Measurements from ENCODE around the gene PRXL2B.

Gene PRXL2B

DNA sequence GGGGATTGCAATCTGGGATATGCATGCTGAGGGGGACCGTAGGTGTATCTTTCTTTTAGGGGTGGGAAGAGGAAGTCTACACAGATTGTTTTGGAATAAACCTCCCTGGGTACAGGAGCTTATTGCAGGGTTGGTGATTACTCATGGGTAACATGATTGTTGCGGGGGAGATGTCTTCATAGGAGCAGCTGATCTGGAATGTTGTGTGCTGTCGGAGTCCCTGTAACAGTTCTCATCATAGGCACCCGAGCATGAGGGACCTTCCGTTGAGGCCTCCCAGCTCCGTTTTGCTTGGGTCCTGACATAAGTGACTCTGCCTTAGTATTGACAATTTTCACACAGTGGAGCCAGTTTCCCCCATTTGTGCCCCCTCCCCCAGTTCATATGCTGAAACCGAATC, 4.2 kb upstream of the PRXL2B start:
- no peaks in the 10 kb centered on the region for H3K9me3 ChIP-seq (ENCODE audit: insufficient read depth, low read depth, low read length)
- no peaks in the 10 kb centered on the region for H3K36me3 ChIP-seq (ENCODE audit: insufficient read depth, low read length)
- no peak overlapping the region for H3K27ac ChIP-seq (ENCODE audit: low read depth, low read length)
- no peak overlapping the region for H3K4me3 ChIP-seq (ENCODE audit: low read length)
- H3K27me3 ChIP-seq (ENCODE audit: insufficient read depth, low read length) = no peaks in the 10 kb centered on the region
- H3K9ac ChIP-seq (ENCODE audit: low read depth, low read length) = no peak overlapping the region
- WGBS = 84% methylated on average over 7 of the region's 7 CpGs
- peaks cover 8% of the 10 kb centered on the region for H3K4me1 ChIP-seq (ENCODE audit: insufficient read depth, low read length)

DNA sequence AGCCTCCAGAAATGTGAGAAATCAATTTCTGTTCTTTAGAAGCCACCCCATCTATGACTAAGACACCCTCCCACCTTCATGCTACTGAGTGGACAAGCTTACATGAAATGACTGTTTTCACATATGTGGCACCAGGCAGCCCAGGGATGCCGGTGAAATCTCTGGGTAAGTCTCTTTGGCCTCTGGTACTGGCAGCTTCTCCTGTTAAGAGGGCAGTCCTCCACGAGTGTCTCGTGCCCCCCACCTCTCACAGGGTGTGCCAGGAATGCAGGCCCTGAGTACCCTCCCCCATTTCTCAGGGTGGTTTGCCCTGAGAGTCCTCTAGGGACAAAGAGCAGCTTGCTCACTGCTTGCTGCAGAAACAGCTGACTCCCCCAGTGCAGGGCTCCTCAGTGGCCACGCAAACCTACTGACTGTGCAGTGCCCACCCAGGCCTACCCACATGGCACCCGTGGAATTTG, 3.2 kb upstream of the PRXL2B start:
- H3K27ac ChIP-seq (ENCODE audit: low read depth, low read length) = peak overlapping the region; percentile 46; the same call in 1 of the 2 replicates
- H3K27me3 ChIP-seq (ENCODE audit: insufficient read depth, low read length) = no peaks in the 10 kb centered on the region
- peaks cover 8% of the 10 kb centered on the region for H3K4me1 ChIP-seq (ENCODE audit: insufficient read depth, low read length)
- 75% methylated on average over 5 of the region's 5 CpGs for WGBS
- H3K9ac ChIP-seq (ENCODE audit: low read depth, low read length) = no peak overlapping the region
- H3K9me3 ChIP-seq (ENCODE audit: insufficient read depth, low read depth, low read length) = no peaks in the 10 kb centered on the region
- H3K36me3 ChIP-seq (ENCODE audit: insufficient read depth, low read length) = no peaks in the 10 kb centered on the region
- no peak overlapping the region for H3K4me3 ChIP-seq (ENCODE audit: low read length)

GRCh38 chr1:2583871-2584351, 2.7 kb upstream of the PRXL2B start:
- 76% methylated on average over 14 of the region's 14 CpGs for WGBS
- Histone ChIP-seq H3K27me3 (ENCODE audit: insufficient read depth, low read length) (no peaks in the 10 kb centered on the region), H3K4me3 (ENCODE audit: low read length) (no peak overlapping the region), H3K27ac (ENCODE audit: low read depth, low read length) (peak overlapping the region; percentile 46; the same call in 1 of the 2 replicates), H3K4me1 (ENCODE audit: insufficient read depth, low read length) (peaks cover 8% of the 10 kb centered on the region), H3K9ac (ENCODE audit: low read depth, low read length) (no peak overlapping the region), H3K36me3 (ENCODE audit: insufficient read depth, low read length) (peaks cover 4% of the 10 kb centered on the region; the same call in 1 of the 2 replicates), H3K9me3 (ENCODE audit: insufficient read depth, low read depth, low read length) (no peaks in the 10 kb centered on the region)

DNA sequence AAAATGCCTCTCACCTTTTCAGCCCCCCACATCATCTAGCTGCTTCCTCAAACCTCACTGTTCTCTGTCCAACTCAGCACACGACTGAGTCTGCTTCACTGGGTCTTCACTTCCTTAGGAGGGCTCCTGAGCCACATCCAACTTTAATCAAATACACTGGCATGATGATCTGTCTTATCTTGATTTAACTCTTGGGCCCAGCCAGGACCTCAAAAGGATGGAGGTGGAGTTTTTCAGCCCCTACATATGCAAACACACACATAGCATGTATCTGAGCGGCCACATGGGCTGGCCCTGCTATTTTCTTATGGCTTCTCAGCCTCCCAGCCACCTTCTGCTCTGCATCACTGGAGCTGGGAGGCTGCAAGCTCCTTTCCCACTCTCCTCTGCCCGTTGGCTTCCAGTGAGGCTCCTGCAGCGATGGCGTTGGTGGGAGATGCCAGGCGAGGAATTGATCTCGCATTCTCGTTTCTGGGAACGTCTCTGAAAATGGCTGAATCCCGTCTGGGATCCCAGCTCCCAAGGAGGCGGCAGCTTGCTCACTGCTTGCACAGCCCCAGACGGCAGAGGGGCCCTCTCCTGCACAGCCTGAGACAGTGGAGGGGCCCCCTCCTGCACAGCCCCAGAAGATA, 1.8 kb upstream of the PRXL2B start:
- H3K27me3 ChIP-seq (ENCODE audit: insufficient read depth, low read length) = no peaks in the 10 kb centered on the region
- H3K9ac ChIP-seq (ENCODE audit: low read depth, low read length) = peak overlapping the region; percentile 93
- H3K27ac ChIP-seq (ENCODE audit: low read depth, low read length) = no peak overlapping the region; the same call in 1 of the 2 replicates
- H3K4me1 ChIP-seq (ENCODE audit: insufficient read depth, low read length) = peaks cover 8% of the 10 kb centered on the region
- peak overlapping the region; percentile 98; the same call in 1 of the 2 replicates for H3K4me3 ChIP-seq (ENCODE audit: low read length)
- WGBS = 84% methylated on average over 12 of the region's 12 CpGs
- H3K36me3 ChIP-seq (ENCODE audit: insufficient read depth, low read length) = peaks cover 11% of the 10 kb centered on the region
- no peaks in the 10 kb centered on the region for H3K9me3 ChIP-seq (ENCODE audit: insufficient read depth, low read depth, low read length)

DNA sequence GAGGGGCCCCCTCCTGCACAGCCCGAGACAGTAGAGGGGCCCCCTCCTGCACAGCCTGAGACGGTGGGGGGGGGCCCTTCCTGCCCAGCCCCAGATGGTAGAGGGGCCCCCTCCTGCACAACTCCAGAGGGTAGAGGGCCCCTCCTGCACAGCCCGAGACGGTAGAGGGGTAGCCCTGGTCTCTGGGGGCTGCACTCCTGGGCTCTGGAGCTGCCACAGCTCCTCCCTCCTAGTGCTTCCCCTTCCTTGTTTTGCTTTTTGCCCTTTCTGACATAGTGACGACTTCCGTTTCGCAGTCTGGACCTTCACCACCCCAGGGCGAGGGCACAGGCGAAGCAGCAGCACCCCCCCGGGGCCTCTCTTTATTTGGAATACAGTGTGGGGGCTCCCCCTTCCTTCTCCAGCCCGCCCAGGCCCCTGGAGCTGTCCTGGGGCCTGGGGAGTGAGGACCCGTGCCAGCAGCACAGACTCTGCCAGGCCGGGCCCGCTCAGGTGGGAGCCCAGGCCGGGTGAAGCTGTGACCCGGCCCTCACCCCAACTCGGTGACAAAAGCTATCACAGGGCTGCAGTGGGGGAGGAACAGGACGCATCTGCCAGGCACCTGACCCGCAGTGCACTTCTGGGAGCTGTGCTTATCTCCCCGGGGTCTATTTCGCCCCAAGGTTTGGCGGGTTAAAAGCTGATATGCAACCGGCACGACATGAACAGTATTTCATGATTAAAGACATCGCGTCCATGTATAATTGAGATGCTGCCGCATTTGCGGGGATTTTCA, 1.1 kb upstream of the PRXL2B start:
- 7% methylated on average over 28 of the region's 28 CpGs for WGBS
- H3K4me1 ChIP-seq (ENCODE audit: insufficient read depth, low read length) = peaks cover 8% of the 10 kb centered on the region
- no peaks in the 10 kb centered on the region for H3K9me3 ChIP-seq (ENCODE audit: insufficient read depth, low read depth, low read length)
- H3K9ac ChIP-seq (ENCODE audit: low read depth, low read length) = peak overlapping the region; percentile 93
- peak overlapping the region; percentile 98 for H3K4me3 ChIP-seq (ENCODE audit: low read length)
- peaks cover 11% of the 10 kb centered on the region for H3K36me3 ChIP-seq (ENCODE audit: insufficient read depth, low read length)
- peak overlapping the region; percentile 93 for H3K27ac ChIP-seq (ENCODE audit: low read depth, low read length)
- no peaks in the 10 kb centered on the region for H3K27me3 ChIP-seq (ENCODE audit: insufficient read depth, low read length)

DNA sequence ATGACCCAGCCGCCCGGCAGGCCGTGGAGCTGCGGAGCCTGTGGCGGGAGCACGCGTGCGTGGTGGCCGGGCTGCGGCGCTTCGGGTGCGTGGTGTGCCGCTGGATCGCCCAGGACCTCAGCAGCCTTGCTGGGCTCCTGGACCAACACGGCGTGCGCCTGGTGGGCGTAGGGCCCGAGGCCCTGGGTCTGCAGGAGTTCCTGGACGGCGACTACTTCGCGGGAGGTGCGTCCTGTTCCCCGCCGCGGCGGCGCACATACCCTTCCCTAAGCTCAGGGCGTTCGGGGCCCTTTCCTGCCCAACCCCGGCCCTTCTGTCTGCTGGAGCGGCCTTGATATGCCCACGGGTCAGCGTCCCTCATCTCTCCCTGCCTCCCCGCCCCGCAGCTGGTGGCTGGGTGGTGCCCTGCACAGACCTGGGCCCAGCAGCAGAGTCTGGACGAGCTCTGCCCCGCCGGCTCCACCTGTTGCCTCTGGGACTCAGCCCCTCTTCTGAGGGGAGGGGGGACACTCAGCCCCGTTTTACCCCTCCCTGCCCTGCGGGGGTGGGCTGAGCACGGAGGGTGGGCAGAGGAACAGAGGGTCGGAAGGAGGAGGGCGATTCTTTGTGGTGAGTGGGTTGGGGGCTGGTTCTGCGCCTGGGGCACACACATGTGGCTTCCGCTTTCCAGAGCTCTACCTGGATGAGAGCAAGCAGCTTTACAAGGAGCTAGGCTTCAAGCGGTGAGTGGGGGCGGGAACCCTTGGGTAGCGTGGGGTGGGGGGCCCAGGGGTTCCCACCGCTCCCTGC, 688 bp downstream of the PRXL2B start:
- no peaks in the 10 kb centered on the region for H3K27me3 ChIP-seq (ENCODE audit: insufficient read depth, low read length)
- no peak overlapping the region for H3K27ac ChIP-seq (ENCODE audit: low read depth, low read length)
- H3K36me3 ChIP-seq (ENCODE audit: insufficient read depth, low read length) = peaks cover 11% of the 10 kb centered on the region
- WGBS = 13% methylated on average over 52 of the region's 52 CpGs
- peaks cover 8% of the 10 kb centered on the region for H3K4me1 ChIP-seq (ENCODE audit: insufficient read depth, low read length)
- H3K9me3 ChIP-seq (ENCODE audit: insufficient read depth, low read depth, low read length) = no peaks in the 10 kb centered on the region
- H3K9ac ChIP-seq (ENCODE audit: low read depth, low read length) = peak overlapping the region; percentile 83
- peak overlapping the region; percentile 98 for H3K4me3 ChIP-seq (ENCODE audit: low read length)

GRCh38 chr1:2587860-2588571, 1.4 kb downstream of the PRXL2B start:
- 93% methylated on average over 19 of the region's 19 CpGs for WGBS
- Histone ChIP-seq H3K4me3 (ENCODE audit: low read length) (peak overlapping the region; percentile 98), H3K9ac (ENCODE audit: low read depth, low read length) (no peak overlapping the region)

GRCh38 chr1:2588661-2589430, 2.3 kb downstream of the PRXL2B start:
- 92% methylated on average over 23 of the region's 23 CpGs for whole genome bisulfite sequencing
- H3K4me3 ChIP-seq (ENCODE audit: low read length) = no peak overlapping the region
- no peaks in the 10 kb centered on the region for H3K9me3 ChIP-seq (ENCODE audit: insufficient read depth, low read depth, low read length)
- H3K9ac ChIP-seq (ENCODE audit: low read depth, low read length) = no peak overlapping the region
- H3K27me3 ChIP-seq (ENCODE audit: insufficient read depth, low read length) = no peaks in the 10 kb centered on the region
- H3K27ac ChIP-seq (ENCODE audit: low read depth, low read length) = no peak overlapping the region
- peaks cover 11% of the 10 kb centered on the region for H3K36me3 ChIP-seq (ENCODE audit: insufficient read depth, low read length)
- H3K4me1 ChIP-seq (ENCODE audit: insufficient read depth, low read length) = peaks cover 1% of the 10 kb centered on the region; the same call in 1 of the 2 replicates

More at GRCh38 chr1:2587860-2588571, 1.4 kb downstream of the PRXL2B start:
- H3K4me1 ChIP-seq (ENCODE audit: insufficient read depth, low read length) = peaks cover 8% of the 10 kb centered on the region
- H3K9me3 ChIP-seq (ENCODE audit: insufficient read depth, low read depth, low read length) = no peaks in the 10 kb centered on the region
- H3K27ac ChIP-seq (ENCODE audit: low read depth, low read length) = no peak overlapping the region
- no peaks in the 10 kb centered on the region for H3K27me3 ChIP-seq (ENCODE audit: insufficient read depth, low read length)
- H3K36me3 ChIP-seq (ENCODE audit: insufficient read depth, low read length) = peaks cover 11% of the 10 kb centered on the region

GRCh38 chr1:2589431-2590232, 3.1 kb downstream of the PRXL2B start:
- Histone ChIP-seq H3K27me3 (ENCODE audit: insufficient read depth, low read length) (no peaks in the 10 kb centered on the region), H3K9me3 (ENCODE audit: insufficient read depth, low read depth, low read length) (no peaks in the 10 kb centered on the region), H3K27ac (ENCODE audit: low read depth, low read length) (no peak overlapping the region), H3K36me3 (ENCODE audit: insufficient read depth, low read length) (peaks cover 11% of the 10 kb centered on the region), H3K4me1 (ENCODE audit: insufficient read depth, low read length) (no peaks in the 10 kb centered on the region; the same call in 1 of the 2 replicates), H3K4me3 (ENCODE audit: low read length) (no peak overlapping the region), H3K9ac (ENCODE audit: low read depth, low read length) (no peak overlapping the region)
- 95% methylated on average over 25 of the region's 25 CpGs for WGBS
